Activated naive CD4-positive, alpha-beta T cell treated with anti-CD3 and anti-CD28 coated beads for 36 hours (primary cell): Measurements from ENCODE around the gene GASK1A. TPM values are rescaled to one million over a fixed set of nuclear protein-coding genes. Genes with fewer than 3 reads are reported as not detected.
A peak's percentile ranks its signal among the peaks of the same experiment; 100 is the strongest.

ENCODE experiments used
- CTCF ChIA-PET: fragments of 350-600 bp; sonication (Branson Sonifier 250); formaldehyde crosslinking; loops from one replicate; lab custom pipeline; 2021; ENCODE audit warnings: antibody characterized with exemption; lab: Charles Lee
- DNase-seq: peaks from one replicate; pipeline ENCODE4 v3.0.0-alpha.2; 2020
- H3K27ac Mint-ChIP-seq: one replicate; pipeline ENCODE4 v1.8.0; 2021; ENCODE audit warnings: mild to moderate bottlenecking, mixed read lengths
- H3K27me3 Mint-ChIP-seq: one replicate; pipeline ENCODE4 v1.8.0; 2021; ENCODE audit warnings: low read depth, mixed read lengths
- H3K36me3 Mint-ChIP-seq: one replicate; pipeline ENCODE4 v1.8.0; 2021; ENCODE audit warnings: low read depth, mixed read lengths
- H3K4me1 Mint-ChIP-seq: one replicate; pipeline ENCODE4 v1.8.0; 2021; ENCODE audit warnings: low read depth, mixed read lengths
- H3K4me3 Mint-ChIP-seq: one replicate; pipeline ENCODE4 v1.8.0; 2021; ENCODE audit warnings: mild to moderate bottlenecking, moderate library complexity, mixed read lengths
- H3K9me3 Mint-ChIP-seq: one replicate; pipeline ENCODE4 v1.8.0; 2021; ENCODE audit warnings: mixed read lengths
- intact Hi-C: fragments of 100-400 bp; cut with micrococcal nuclease; formaldehyde crosslinking; loops from one replicate; pipeline ENCODE4 v1.15.1; 2023
- total RNA-seq, 2 experiments: library from RNA; stranded (reverse); gene quantifications; one replicate each; pipeline ENCODE4 v1.2.3, GENCODE V29; 2021

The GASK1A gene
- total RNA-seq, 2 experiments from 2014 or later: not detected

- Mint-ChIP-seq H3K4me3 (no peak overlapping the region), H3K27me3 (no peaks in the 10 kb centered on the region), H3K36me3 (peaks cover 23% of the 10 kb centered on the region), H3K4me1 (no peaks in the 10 kb centered on the region), H3K9me3 (no peaks in the 10 kb centered on the region), H3K27ac (no peak overlapping the region)
- CTCF ChIA-PET: interaction anchor here (0.5 to 0.9 kb wide), 2 partner anchors 74 to 115 kb away, joined by 3 to 4 read pairs; no protein-coding TSS in a partner anchor
- intact Hi-C loops: no loop called here
- DNase-seq: no peak
Measured at GRCh38 chr3:43076857-43077256, 97.7 kb downstream of the GASK1A start.

- no peaks in the 10 kb centered on the region for H3K9me3 Mint-ChIP-seq
- peaks cover 27% of the 10 kb centered on the region for H3K36me3 Mint-ChIP-seq
- no peaks in the 10 kb centered on the region for H3K27me3 Mint-ChIP-seq
- no peak overlapping the region for H3K27ac Mint-ChIP-seq
- intact Hi-C loops: no loop called here
- no peak for DNase-seq
- no peak overlapping the region for H3K4me3 Mint-ChIP-seq
- no peaks in the 10 kb centered on the region for H3K4me1 Mint-ChIP-seq
- CTCF ChIA-PET: interaction anchor here (0.9 kb wide), 1 partner anchor 115 kb away, joined by 4 read pairs; no protein-coding TSS in a partner anchor
Measured at GRCh38 chr3:43077261-43077660, 98.2 kb downstream of the GASK1A start.

DNA sequence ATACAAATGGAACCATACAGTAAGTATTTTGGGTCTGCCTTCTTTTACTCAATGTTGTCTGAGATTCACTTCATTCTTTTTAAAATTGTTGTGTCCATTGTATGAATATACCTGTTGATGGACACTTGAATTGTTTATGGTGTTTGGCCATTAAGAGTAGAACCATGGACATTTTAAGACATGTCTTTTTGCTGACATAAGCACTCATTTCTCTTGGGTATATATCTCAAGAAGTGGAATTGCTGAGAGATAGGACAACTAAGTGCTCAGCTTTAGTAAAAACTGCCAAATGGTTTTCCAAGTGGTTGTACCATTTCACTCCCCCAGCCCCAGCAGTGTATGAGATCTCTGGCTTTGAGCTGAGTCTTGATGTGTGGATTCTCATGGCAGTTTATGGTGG, 98.6 kb downstream of the GASK1A start:
- intact Hi-C loops: no loop called here
- Mint-ChIP-seq H3K27ac (no peak overlapping the region), H3K9me3 (peaks cover 4% of the 10 kb centered on the region), H3K4me3 (no peak overlapping the region), H3K36me3 (peaks cover 31% of the 10 kb centered on the region), H3K4me1 (no peaks in the 10 kb centered on the region), H3K27me3 (no peaks in the 10 kb centered on the region)
- no peak for DNase-seq
- CTCF ChIA-PET: interaction anchor here (0.9 to 1.1 kb wide), 2 partner anchors 116 kb away, joined by 3 to 4 read pairs; no protein-coding TSS in a partner anchor

- CTCF ChIA-PET: no interaction called here
- DNase-seq: no peak
- Mint-ChIP-seq H3K4me3 (no peak overlapping the region), H3K27ac (no peak overlapping the region), H3K27me3 (no peaks in the 10 kb centered on the region), H3K36me3 (peaks cover 45% of the 10 kb centered on the region), H3K4me1 (no peaks in the 10 kb centered on the region), H3K9me3 (peaks cover 10% of the 10 kb centered on the region)
- intact Hi-C loops: no loop called here
Measured at GRCh38 chr3:43079536-43080332, 100.6 kb downstream of the GASK1A start.

DNA sequence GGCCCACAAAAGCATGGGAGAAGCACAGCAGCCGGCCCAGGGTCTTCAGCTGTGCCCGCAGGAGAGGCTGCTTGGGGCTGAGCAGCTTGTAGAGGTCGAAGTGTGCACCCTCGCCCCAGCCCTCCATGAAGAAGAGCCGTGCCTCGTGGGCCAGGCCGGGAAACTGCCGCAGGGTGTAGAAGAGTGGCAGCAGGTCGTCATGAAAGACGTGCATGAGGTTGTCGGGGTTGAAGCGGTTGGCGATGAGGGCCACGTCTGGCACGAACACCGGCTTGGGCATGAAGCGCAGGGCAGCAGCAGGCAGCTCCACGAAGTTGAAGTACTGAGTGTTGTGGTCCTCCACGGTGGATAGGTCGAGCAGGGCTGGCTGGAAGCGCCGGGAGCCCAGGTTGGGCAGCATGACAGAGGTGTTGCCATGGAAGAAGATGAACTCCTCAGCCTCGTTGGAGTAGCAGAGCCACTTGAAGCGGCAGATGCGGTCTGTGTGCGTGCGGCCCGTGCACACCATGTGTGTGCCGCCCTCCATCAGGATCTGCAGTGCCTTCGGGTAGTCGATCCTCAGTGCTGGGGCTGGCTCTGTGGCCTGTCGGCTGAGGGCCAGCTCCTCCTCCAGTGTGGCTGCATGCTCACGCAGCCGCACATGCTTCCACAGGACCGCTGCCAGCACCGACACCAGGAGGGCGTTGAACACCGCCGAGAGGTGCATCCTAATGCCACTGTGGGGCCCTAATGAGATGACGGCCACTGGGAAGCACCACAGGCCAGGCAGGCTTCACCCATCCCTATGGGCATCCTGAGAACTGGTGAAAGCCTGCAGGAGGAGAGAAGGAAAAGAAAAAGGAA, 101.8 kb downstream of the GASK1A start:
- Mint-ChIP-seq H3K4me1 (no peaks in the 10 kb centered on the region), H3K27me3 (no peaks in the 10 kb centered on the region), H3K36me3 (peaks cover 48% of the 10 kb centered on the region), H3K9me3 (peaks cover 10% of the 10 kb centered on the region), H3K27ac (no peak overlapping the region), H3K4me3 (no peak overlapping the region)
- DNase-seq: no peak
- CTCF ChIA-PET: no interaction called here
- intact Hi-C loops: no loop called here

DNA sequence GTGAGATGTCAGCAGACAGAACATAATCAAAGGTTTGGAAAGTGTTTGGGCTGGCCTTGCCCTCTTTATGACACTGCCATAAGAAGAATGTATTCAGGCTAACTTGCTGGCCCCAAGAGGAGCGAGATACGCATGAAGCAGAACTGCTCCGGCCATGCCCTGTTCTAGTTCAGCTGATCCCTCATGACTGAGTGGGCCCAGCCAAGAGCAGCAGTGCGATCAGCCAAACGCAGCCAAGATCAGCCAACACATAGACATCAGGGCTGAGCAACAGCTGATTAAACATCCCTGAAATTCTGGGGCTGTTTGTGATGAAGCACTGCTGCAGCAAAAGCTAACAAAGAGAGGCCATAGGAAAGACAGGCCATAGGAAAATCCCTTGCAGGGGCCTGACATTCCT, 102.7 kb downstream of the GASK1A start:
- H3K4me3 Mint-ChIP-seq: no peak overlapping the region
- CTCF ChIA-PET: no interaction called here
- peaks cover 48% of the 10 kb centered on the region for H3K36me3 Mint-ChIP-seq
- H3K4me1 Mint-ChIP-seq: peaks cover 1% of the 10 kb centered on the region
- H3K9me3 Mint-ChIP-seq: peaks cover 10% of the 10 kb centered on the region
- no peak for DNase-seq
- H3K27me3 Mint-ChIP-seq: no peaks in the 10 kb centered on the region
- H3K27ac Mint-ChIP-seq: no peak overlapping the region
- intact Hi-C loops: no loop called here

DNA sequence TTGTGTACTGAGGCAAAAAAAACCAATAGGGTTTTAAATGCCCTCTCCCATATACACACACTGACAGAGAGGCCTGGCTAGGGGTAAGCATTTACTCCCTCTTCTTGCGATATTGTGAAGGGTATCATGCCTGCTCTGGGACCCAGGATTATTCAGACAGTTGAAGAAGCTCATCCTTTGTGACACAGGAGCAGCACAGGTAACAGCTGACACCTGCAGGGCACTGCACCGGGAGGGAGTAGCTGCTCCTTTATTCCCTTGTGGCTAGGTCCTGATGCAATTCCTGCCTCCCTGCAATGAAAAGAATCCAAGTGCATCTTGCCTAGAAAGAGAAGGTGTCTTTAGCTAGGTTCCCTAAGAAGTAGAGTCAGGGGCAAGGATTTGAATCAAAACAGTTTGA, 103.3 kb downstream of the GASK1A start:
- H3K36me3 Mint-ChIP-seq: peaks cover 48% of the 10 kb centered on the region
- H3K4me3 Mint-ChIP-seq: no peak overlapping the region
- H3K4me1 Mint-ChIP-seq: peaks cover 3% of the 10 kb centered on the region
- no peak overlapping the region for H3K27ac Mint-ChIP-seq
- no peak for DNase-seq
- H3K27me3 Mint-ChIP-seq: no peaks in the 10 kb centered on the region
- peaks cover 10% of the 10 kb centered on the region for H3K9me3 Mint-ChIP-seq
- intact Hi-C loops: no loop called here
- CTCF ChIA-PET: no interaction called here

GRCh38 chr3:43086460-43087165, 107.5 kb downstream of the GASK1A start:
- CTCF ChIA-PET: interaction anchor here (0.7 to 1.2 kb wide), 2 partner anchors 15 to 125 kb away, joined by 3 to 7 read pairs; no protein-coding TSS in a partner anchor
- Mint-ChIP-seq H3K4me3 (no peak overlapping the region), H3K36me3 (peaks cover 25% of the 10 kb centered on the region), H3K27me3 (no peaks in the 10 kb centered on the region), H3K9me3 (peaks cover 10% of the 10 kb centered on the region), H3K27ac (no peak overlapping the region), H3K4me1 (peaks cover 3% of the 10 kb centered on the region)
- DNase-seq: no peak
- intact Hi-C loops: loop anchor here (5.0 kb wide), 1 partner anchor 124 kb away; no protein-coding TSS in a partner anchor

DNA sequence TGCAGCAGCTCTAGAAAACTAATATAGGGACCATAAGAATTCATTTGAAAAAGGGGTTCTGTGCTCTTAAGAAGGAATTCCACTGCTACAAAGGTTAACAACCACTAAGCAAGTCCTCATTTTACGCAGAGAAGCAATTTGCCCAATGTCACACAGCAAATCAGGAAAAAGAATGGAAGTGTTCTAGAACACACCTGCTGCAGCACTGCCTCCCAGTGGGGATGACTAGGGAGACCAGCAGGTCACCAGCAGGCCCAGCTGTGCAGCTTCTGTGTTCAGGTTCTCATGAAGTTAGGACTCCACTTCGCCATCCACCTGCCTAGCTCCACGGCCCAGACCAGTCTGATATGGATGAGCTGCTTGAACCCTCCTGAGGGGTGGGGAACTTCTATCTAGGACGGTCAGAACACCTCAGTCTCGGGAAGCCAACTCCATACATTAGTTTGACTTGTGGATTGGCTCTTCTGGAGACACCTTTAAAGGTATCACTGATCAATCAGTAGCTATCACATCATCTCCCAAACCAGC, 108.2 kb downstream of the GASK1A start:
- Mint-ChIP-seq H3K4me3 (no peak overlapping the region), H3K4me1 (peaks cover 3% of the 10 kb centered on the region), H3K27ac (no peak overlapping the region), H3K36me3 (peaks cover 21% of the 10 kb centered on the region), H3K27me3 (no peaks in the 10 kb centered on the region), H3K9me3 (peaks cover 9% of the 10 kb centered on the region)
- intact Hi-C loops: loop anchor here (5.0 kb wide), 1 partner anchor 125 kb away; no protein-coding TSS in a partner anchor
- peak; percentile 19 for DNase-seq
- CTCF ChIA-PET: interaction anchor here (0.7 to 1.5 kb wide), 2 partner anchors 15 to 126 kb away, joined by 3 to 17 read pairs; no protein-coding TSS in a partner anchor

GRCh38 chr3:43089081-43089480, 110.0 kb downstream of the GASK1A start:
- Mint-ChIP-seq H3K27me3 (no peaks in the 10 kb centered on the region), H3K27ac (no peak overlapping the region), H3K4me1 (peaks cover 3% of the 10 kb centered on the region), H3K36me3 (peaks cover 6% of the 10 kb centered on the region), H3K4me3 (no peak overlapping the region), H3K9me3 (no peaks in the 10 kb centered on the region)
- intact Hi-C loops: loop anchor here (5.0 kb wide), 1 partner anchor 127 kb away; no protein-coding TSS in a partner anchor
- no peak for DNase-seq
- CTCF ChIA-PET: interaction anchor here (0.8 kb wide), 2 partner anchors 73 to 694 kb away, joined by 3 to 5 read pairs; no protein-coding TSS in a partner anchor

- H3K36me3 Mint-ChIP-seq: no peaks in the 10 kb centered on the region
- no peak for DNase-seq
- H3K4me3 Mint-ChIP-seq: no peak overlapping the region
- CTCF ChIA-PET: interaction anchor here (1.4 kb wide), 1 partner anchor 18 kb away, joined by 4 read pairs; no protein-coding TSS in a partner anchor
- no peaks in the 10 kb centered on the region for H3K27me3 Mint-ChIP-seq
- peaks cover 3% of the 10 kb centered on the region for H3K4me1 Mint-ChIP-seq
- intact Hi-C loops: no loop called here
- no peak overlapping the region for H3K27ac Mint-ChIP-seq
- H3K9me3 Mint-ChIP-seq: no peaks in the 10 kb centered on the region
Measured at GRCh38 chr3:43090238-43090637, 111.1 kb downstream of the GASK1A start.
